DND-41 (cell line): ENCODE data around the gene PCK2.

Experiments used
- ATAC-seq: fragments of 200-7000 bp; cut with Tn5 transposase; 3 replicates; pipeline ENCODE4 v1.9.1; 2021; ENCODE audit warnings: low read depth; ENCODE audit not compliant: insufficient read depth
- DNase-seq: peaks from one replicate; pipeline ENCODE4 v3.0.0-alpha.2; 2020
- H2AFZ ChIP-seq: 2 replicates; pipeline ENCODE4 v1.6.0; 2012; ENCODE audit warnings: low read depth, low read length
- H3K27ac ChIP-seq: 2 replicates; pipeline ENCODE4 v1.5.1; 2012; ENCODE audit warnings: low read length, inconsistent platforms
- H3K27me3 ChIP-seq: fragments of 200-600 bp; sonication (generic); 2 replicates; pipeline ENCODE4 v1.6.0; 2012; ENCODE audit warnings: low read length, mild to moderate bottlenecking, inconsistent platforms; ENCODE audit not compliant: insufficient read depth, poor library complexity
- H3K36me3 ChIP-seq: 2 replicates; pipeline ENCODE4 v1.5.1; 2012; ENCODE audit warnings: low read length, inconsistent platforms; ENCODE audit not compliant: insufficient read depth
- H3K4me1 ChIP-seq: 2 replicates; pipeline ENCODE4 v1.5.1; 2012; ENCODE audit warnings: mild to moderate bottlenecking, low read length; ENCODE audit not compliant: insufficient read depth
- H3K4me2 ChIP-seq: 2 replicates; pipeline ENCODE4 v1.6.0; 2012; ENCODE audit warnings: mild to moderate bottlenecking, moderate library complexity, low read length, inconsistent platforms; ENCODE audit not compliant: insufficient read depth
- H3K4me3 ChIP-seq, 2 experiments: fragments of 200-600 bp in 1 of 2; shearing (Covaris generic) in 1 of 2; 2 replicates each; pipeline ENCODE4 v1.5.1; 2012 to 2016; ENCODE audit warnings: inconsistent platforms in 2 of 2, low read length in 2 of 2, mild to moderate bottlenecking in 2 of 2, low read depth in 1 of 2, moderate library complexity in 1 of 2
- H3K79me2 ChIP-seq: 2 replicates; pipeline ENCODE4 v1.6.0; 2012; ENCODE audit warnings: low read length, inconsistent platforms; ENCODE audit not compliant: insufficient read depth
- H3K9ac ChIP-seq: 2 replicates; pipeline ENCODE4 v1.6.0; 2012; ENCODE audit warnings: low read depth, mild to moderate bottlenecking, inconsistent platforms, low read length, moderate library complexity
- H3K9me3 ChIP-seq: 2 replicates; pipeline ENCODE4 v1.5.1; 2012; ENCODE audit warnings: low read length, moderate library complexity, mild to moderate bottlenecking, inconsistent platforms; ENCODE audit not compliant: insufficient read depth, severe bottlenecking
- H4K20me1 ChIP-seq: 2 replicates; pipeline ENCODE4 v1.6.0; 2012; ENCODE audit warnings: low read length; ENCODE audit not compliant: insufficient read depth
- CTCF ChIP-seq: IDR thresholded peaks from 2 replicates; pipeline ENCODE4 v1.5.1; 2012; ENCODE audit warnings: borderline replicate concordance, low read length, moderate library complexity, mild to moderate bottlenecking; ENCODE audit not compliant: poor library complexity, severe bottlenecking; ENCODE audit errors: extremely low read depth
- EZH2 ChIP-seq: IDR thresholded peaks from 3 replicates; pipeline ENCODE4 v1.6.1; 2012; ENCODE audit warnings: borderline replicate concordance, low read depth, mild to moderate bottlenecking, moderate library complexity, low read length, inconsistent platforms; ENCODE audit not compliant: severe bottlenecking

Gene PCK2

GRCh38 chr14:24098229-24098926 lies 4.3 kb downstream of the PCK2 start:
- Histone ChIP-seq H3K79me2 (peaks cover 22% of the 10 kb centered on the region), H3K9me3 (no peaks in the 10 kb centered on the region), H3K9ac (no peak overlapping the region), H3K27me3 (no peaks in the 10 kb centered on the region), H2AFZ (no peak overlapping the region), H3K4me2 (no peak overlapping the region), H3K36me3 (peaks cover 49% of the 10 kb centered on the region), H4K20me1 (no peaks in the 10 kb centered on the region), H3K27ac (no peak overlapping the region), H3K4me3 (no peak overlapping the region), H3K4me1 (peaks cover 19% of the 10 kb centered on the region)
- TF ChIP-seq EZH2 (no peak), CTCF (no peak)
- DNase-seq (no peak), ATAC-seq (no peak)

- Histone ChIP-seq H3K27me3 (no peaks in the 10 kb centered on the region), H3K4me3 (no peak overlapping the region), H3K27ac (no peak overlapping the region), H3K9ac (no peak overlapping the region), H3K4me1 (peaks cover 13% of the 10 kb centered on the region), H4K20me1 (no peaks in the 10 kb centered on the region), H3K79me2 (peaks cover 22% of the 10 kb centered on the region), H3K36me3 (peaks cover 55% of the 10 kb centered on the region), H2AFZ (no peak overlapping the region), H3K4me2 (no peak overlapping the region), H3K9me3 (no peaks in the 10 kb centered on the region)
- TF ChIP-seq CTCF (no peak), EZH2 (no peak)
- ATAC-seq, result no peak
- no peak for DNase-seq
Observed at GRCh38 chr14:24098927-24099813, 5.1 kb downstream of the PCK2 start.

- no peak for DNase-seq
- no peak overlapping the region for H3K4me3 ChIP-seq
- no peaks in the 10 kb centered on the region for H3K9me3 ChIP-seq
- H3K36me3 ChIP-seq, result peaks cover 55% of the 10 kb centered on the region
- no peak overlapping the region for H3K9ac ChIP-seq
- no peaks in the 10 kb centered on the region for H4K20me1 ChIP-seq
- no peak overlapping the region for H3K27ac ChIP-seq
- H3K27me3 ChIP-seq, result no peaks in the 10 kb centered on the region
- ATAC-seq, result no peak
- no peak overlapping the region for H2AFZ ChIP-seq
- H3K4me2 ChIP-seq, result no peak overlapping the region
- peaks cover 12% of the 10 kb centered on the region for H3K79me2 ChIP-seq
- peaks cover 6% of the 10 kb centered on the region for H3K4me1 ChIP-seq
- TF ChIP-seq CTCF, result no peak
- no peak for TF ChIP-seq EZH2
Observed at GRCh38 chr14:24100197-24100981, 6.3 kb downstream of the PCK2 start.
